ENCODE results near the gene ARHGAP8.

The ARHGAP8 gene

GRCh38 chr22:44892243-44892642, 139.9 kb downstream of the ARHGAP8 start:
- H3K4me3 ChIP-seq (ENCODE audit: low read depth, low read length), result no peak overlapping the region
- TF ChIP-seq, protein P1, sequence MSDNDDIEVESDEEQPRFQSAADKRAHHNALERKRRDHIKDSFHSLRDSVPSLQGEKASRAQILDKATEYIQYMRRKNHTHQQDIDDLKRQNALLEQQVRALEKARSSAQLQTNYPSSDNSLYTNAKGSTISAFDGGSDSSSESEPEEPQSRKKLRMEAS (IDR thresholded peaks at IDR 0.05; ENCODE audit: low read depth, low read length), result no peak
- no peak for TF ChIP-seq MYC (IDR thresholded peaks at IDR 0.05; ENCODE audit: low read depth, low read length)
- TF ChIP-seq POLR2A (IDR thresholded peaks at IDR 0.05; ENCODE audit: extremely low read depth, insufficient read length), result no peak
- TF ChIP-seq, protein P2, sequence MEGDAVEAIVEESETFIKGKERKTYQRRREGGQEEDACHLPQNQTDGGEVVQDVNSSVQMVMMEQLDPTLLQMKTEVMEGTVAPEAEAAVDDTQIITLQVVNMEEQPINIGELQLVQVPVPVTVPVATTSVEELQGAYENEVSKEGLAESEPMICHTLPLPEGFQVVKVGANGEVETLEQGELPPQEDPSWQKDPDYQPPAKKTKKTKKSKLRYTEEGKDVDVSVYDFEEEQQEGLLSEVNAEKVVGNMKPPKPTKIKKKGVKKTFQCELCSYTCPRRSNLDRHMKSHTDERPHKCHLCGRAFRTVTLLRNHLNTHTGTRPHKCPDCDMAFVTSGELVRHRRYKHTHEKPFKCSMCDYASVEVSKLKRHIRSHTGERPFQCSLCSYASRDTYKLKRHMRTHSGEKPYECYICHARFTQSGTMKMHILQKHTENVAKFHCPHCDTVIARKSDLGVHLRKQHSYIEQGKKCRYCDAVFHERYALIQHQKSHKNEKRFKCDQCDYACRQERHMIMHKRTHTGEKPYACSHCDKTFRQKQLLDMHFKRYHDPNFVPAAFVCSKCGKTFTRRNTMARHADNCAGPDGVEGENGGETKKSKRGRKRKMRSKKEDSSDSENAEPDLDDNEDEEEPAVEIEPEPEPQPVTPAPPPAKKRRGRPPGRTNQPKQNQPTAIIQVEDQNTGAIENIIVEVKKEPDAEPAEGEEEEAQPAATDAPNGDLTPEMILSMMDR (IDR thresholded peaks at IDR 0.05; ENCODE audit: low read depth, low read length), result no peak
- DNase-seq (ENCODE audit: low read depth), result no peak

DNA sequence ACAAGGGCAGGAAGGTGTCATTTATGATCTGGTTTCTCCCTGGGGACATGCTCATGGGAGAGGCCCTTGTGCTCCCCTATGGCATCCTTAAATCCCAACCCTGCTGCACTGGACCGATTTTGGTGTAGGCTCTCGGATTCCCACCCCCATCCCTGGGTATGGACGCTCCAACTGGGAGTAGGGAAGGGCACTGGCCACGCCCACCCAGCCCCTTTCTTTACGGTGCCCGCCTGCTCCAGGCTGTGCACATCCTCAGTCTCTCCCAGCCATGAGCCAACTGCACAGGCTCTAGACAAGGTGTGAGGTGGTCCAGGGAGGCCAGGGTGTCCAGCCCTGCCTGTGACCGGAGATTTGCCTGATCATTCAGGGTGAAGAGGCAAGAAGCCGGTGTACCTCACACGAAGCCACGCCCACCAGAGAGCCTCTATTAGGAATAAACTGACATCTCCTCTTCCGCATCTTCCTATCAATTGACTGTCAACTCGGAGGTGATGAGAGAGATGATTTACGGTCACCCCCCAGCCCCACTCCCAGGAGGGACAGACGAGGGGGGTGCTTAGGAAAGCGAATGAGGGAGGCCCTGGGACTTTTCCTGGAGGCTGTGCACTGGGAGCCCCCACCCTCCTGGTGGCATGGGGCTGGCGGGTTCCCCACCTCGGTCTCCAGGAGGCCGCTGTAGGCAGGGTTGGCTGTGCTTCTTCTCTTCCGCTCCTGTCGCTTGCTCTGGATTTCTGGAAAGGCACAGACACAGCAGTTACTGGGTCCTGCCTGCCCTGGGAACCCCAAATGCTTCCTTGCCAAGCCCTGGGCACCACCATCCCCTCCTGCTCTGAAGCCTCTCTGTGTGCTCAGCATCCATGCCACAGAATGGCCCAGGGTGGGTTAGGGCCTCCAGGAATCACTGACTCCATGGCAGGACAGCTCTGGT, 140.7 kb downstream of the ARHGAP8 start:
- no peak for DNase-seq (ENCODE audit: low read depth)
- no peak for TF ChIP-seq MYC (IDR thresholded peaks at IDR 0.05; ENCODE audit: low read depth, low read length)
- TF ChIP-seq POLR2A (IDR thresholded peaks at IDR 0.05; ENCODE audit: extremely low read depth, insufficient read length), result no peak
- TF ChIP-seq, protein P1 (IDR thresholded peaks at IDR 0.05; ENCODE audit: low read depth, low read length), result no peak
- TF ChIP-seq, protein P2 (IDR thresholded peaks at IDR 0.05; ENCODE audit: low read depth, low read length), result no peak
- H3K4me3 ChIP-seq (ENCODE audit: low read depth, low read length), result no peak overlapping the region

DNA sequence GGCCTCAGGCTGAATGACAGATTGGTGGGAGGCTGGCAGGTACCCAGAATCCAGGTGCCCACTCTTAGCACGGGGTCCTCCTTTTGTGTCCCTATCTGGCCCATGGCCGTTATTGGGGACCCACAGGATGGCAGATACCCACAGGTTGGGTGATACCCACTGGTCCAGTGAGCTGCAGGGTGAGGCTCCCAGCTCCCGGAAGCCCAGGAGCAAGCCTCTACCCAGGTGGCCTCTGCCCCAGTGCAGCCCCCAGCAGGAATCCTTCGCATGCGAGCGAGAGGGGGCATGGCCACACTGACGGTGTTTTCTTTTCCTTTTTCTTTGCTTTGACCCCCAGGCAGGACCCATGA, 141.3 kb downstream of the ARHGAP8 start:
- H3K4me3 ChIP-seq (ENCODE audit: low read depth, low read length), result no peak overlapping the region
- DNase-seq (ENCODE audit: low read depth), result no peak
- TF ChIP-seq MYC (IDR thresholded peaks at IDR 0.05; ENCODE audit: low read depth, low read length) (no peak), POLR2A (IDR thresholded peaks at IDR 0.05; ENCODE audit: extremely low read depth, insufficient read length) (no peak)
- TF ChIP-seq, protein P1 (IDR thresholded peaks at IDR 0.05; ENCODE audit: low read depth, low read length), result no peak
- TF ChIP-seq, protein P2 (IDR thresholded peaks at IDR 0.05; ENCODE audit: low read depth, low read length), result no peak

GRCh38 chr22:44894321-44894720, 141.9 kb downstream of the ARHGAP8 start:
- no peak overlapping the region for H3K4me3 ChIP-seq (ENCODE audit: low read depth, low read length)
- no peak for DNase-seq (ENCODE audit: low read depth)
- no peak for TF ChIP-seq MYC (IDR thresholded peaks at IDR 0.05; ENCODE audit: low read depth, low read length)
- TF ChIP-seq, protein P1 (IDR thresholded peaks at IDR 0.05; ENCODE audit: low read depth, low read length), result no peak

- no peak for DNase-seq (ENCODE audit: low read depth)
- no peak overlapping the region for H3K4me3 ChIP-seq (ENCODE audit: low read depth, low read length)
- TF ChIP-seq, protein P1 (IDR thresholded peaks at IDR 0.05; ENCODE audit: low read depth, low read length), result no peak
- TF ChIP-seq POLR2A (IDR thresholded peaks at IDR 0.05; ENCODE audit: extremely low read depth, insufficient read length) (no peak), MYC (IDR thresholded peaks at IDR 0.05; ENCODE audit: low read depth, low read length) (no peak)
- TF ChIP-seq, protein P2 (IDR thresholded peaks at IDR 0.05; ENCODE audit: low read depth, low read length), result no peak
Observed at GRCh38 chr22:44894782-44895181, 142.4 kb downstream of the ARHGAP8 start.
